Measurements from ENCODE around the gene ZFAND3. TPM values are rescaled to one million over a fixed set of nuclear protein-coding genes. Genes with fewer than 3 reads are reported as not detected.

The ZFAND3 gene
- total and polyA plus RNA-seq, 2 donors (not counting 1 experiment from before 2014, with no cell fraction given), result 13.5 to 58.3 TPM

DNA sequence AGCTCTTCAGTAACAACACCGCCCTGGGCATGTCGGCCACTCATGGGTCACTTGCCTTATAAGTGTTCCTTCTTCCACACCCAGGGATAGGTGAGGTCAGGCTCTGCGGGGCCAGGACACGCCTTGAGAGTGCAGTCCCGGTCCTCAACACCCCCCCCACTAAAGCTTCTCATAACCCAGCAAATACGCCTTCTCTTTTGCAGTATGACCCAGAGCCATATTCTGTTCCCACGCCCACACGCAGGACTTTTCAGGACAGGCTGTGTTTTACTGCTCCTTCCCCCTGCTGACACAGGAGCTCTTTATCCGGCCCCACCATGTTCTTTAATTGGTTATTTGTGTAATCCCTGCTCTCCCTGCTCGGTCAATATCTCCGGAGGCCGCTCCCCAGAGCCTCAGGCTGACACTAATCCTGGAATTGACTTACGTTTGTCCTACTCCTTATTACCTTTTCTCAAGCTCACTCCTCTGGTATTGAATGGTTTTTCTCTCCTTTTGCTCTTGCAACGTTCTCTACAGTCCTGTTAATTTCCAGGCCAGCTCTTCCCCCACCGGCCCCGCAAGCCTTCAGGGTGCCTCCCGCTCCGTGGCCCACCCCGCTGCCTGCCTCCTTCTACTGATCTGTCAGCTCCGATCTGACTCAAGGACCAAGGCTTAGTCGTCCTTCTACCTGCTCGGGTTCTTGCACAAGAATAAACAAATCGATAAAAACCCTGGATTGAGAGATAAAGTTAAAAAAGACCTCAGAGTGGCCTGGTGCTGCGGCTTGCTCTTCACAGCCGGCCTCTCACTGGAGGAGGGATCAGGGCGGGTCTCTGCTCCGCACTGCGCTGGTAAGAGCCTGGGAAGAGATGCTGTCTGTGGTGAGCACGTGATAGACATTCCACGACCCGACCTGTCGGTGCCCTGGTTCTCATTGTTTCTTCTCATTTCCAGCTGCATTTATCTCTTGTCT is 357.5 kb downstream of the ZFAND3 start:
- intact Hi-C loops (cut with micrococcal nuclease), result no loop called here
- Mint-ChIP-seq H3K4me1 (no peaks in the 10 kb centered on the region), H3K4me3 (no peak overlapping the region), H3K9me3 (ENCODE audit: insufficient read depth) (no peaks in the 10 kb centered on the region), H3K27me3 (no peaks in the 10 kb centered on the region), H3K27ac (no peak overlapping the region)
- no peaks in the 10 kb centered on the region for H4K20me1 ChIP-seq (ENCODE audit: control insufficient read depth, insufficient read depth, low read length, poor library complexity, severe bottlenecking)
- H3K4me2 ChIP-seq (replicated peaks; ENCODE audit: low read depth, low read length, poor library complexity, severe bottlenecking), result no peak overlapping the region
- CTCF ChIA-PET, result no interaction called here
- 95% methylated on average over 24 of the region's 32 CpGs for WGBS (ENCODE audit: insufficient coverage)
- H3K9ac ChIP-seq (ENCODE audit: low read length), result no peak overlapping the region
- no peaks in the 10 kb centered on the region for H3K79me2 ChIP-seq (ENCODE audit: control insufficient read depth, insufficient read depth, low read length)
- DNase-seq (no peak), ATAC-seq (ENCODE audit: low read depth) (no peak)
- H3K4me3 ChIP-seq (ENCODE audit: control extremely low read depth in 1 of 5, extremely low read depth in 1 of 5, insufficient read depth in 1 of 5, low read depth in 2 of 5, low read length in 4 of 5), result no peak overlapping the region
- TF ChIP-seq, protein P1, sequence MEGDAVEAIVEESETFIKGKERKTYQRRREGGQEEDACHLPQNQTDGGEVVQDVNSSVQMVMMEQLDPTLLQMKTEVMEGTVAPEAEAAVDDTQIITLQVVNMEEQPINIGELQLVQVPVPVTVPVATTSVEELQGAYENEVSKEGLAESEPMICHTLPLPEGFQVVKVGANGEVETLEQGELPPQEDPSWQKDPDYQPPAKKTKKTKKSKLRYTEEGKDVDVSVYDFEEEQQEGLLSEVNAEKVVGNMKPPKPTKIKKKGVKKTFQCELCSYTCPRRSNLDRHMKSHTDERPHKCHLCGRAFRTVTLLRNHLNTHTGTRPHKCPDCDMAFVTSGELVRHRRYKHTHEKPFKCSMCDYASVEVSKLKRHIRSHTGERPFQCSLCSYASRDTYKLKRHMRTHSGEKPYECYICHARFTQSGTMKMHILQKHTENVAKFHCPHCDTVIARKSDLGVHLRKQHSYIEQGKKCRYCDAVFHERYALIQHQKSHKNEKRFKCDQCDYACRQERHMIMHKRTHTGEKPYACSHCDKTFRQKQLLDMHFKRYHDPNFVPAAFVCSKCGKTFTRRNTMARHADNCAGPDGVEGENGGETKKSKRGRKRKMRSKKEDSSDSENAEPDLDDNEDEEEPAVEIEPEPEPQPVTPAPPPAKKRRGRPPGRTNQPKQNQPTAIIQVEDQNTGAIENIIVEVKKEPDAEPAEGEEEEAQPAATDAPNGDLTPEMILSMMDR (IDR thresholded peaks at IDR 0.05), result no peak
- TF ChIP-seq EZH2 (IDR thresholded peaks at IDR 0.05; ENCODE audit: borderline replicate concordance, insufficient read depth, low read depth, low read length, poor library complexity, severe bottlenecking), result no peak
- peaks cover 0 to 2% of the 10 kb centered on the region in 2 experiments for H3K36me3 ChIP-seq (replicated peaks in 1 of 2; ENCODE audit: control extremely low read depth in 1 of 2, control insufficient read depth in 1 of 2, extremely low read depth in 1 of 2, insufficient read depth in 2 of 2, low read length in 1 of 2)
- no peak overlapping the region for H2AFZ ChIP-seq (ENCODE audit: insufficient read depth, low read depth, low read length, poor library complexity, severe bottlenecking)
- POLR2A ChIA-PET, result no interaction called here
- H3K27me3 ChIP-seq (replicated peaks in 1 of 4; ENCODE audit: control extremely low read depth in 1 of 4, control insufficient read depth in 3 of 4, insufficient read depth in 4 of 4, low read length in 3 of 4), result no peaks in the 10 kb centered on the region
- H3K4me1 ChIP-seq (ENCODE audit: control insufficient read depth in 2 of 2, insufficient read depth in 2 of 2, low read length in 2 of 2), result no peaks in the 10 kb centered on the region
- H3K9me3 ChIP-seq (ENCODE audit: control extremely low read depth in 1 of 3, control insufficient read depth in 2 of 3, insufficient read depth in 1 of 3, low read length in 2 of 3), result no peaks in the 10 kb centered on the region
- no peak overlapping the region for H3K27ac ChIP-seq (ENCODE audit: low read length in 2 of 2)

DNA sequence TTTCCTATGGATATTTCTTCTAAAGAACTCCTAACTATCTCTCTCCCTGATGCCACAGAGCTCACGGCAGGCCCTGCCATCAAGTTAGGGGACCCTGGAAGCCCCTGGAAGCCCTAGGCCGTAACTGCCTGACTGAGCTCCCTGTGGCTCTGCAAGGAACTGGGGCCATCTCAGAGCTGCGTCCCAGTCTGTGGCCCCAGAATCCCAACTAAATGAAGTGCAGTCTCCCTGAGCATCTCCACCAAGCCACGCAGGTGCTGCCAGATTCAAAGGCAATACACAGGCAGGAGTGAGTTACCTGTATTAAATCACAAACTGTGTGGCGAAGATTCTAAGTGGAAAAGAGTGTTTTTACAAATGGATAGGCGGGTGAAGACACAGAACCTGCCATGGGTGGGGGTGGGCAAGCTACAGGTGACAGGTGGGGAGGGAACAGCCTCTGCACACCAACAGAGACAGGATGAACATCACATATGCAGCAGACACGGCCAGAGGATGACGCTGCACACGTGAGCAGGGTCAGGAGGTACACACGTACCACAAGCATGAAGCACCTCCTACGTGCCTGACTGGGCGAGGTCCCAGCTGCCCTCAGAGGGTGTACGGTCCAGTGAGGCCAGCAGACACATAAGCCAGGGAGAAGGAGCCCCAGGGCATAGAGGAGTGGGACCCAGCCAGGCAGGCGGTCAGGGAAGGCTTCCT is 358.5 kb downstream of the ZFAND3 start:
- no peaks in the 10 kb centered on the region for H3K27me3 ChIP-seq (replicated peaks in 1 of 4; ENCODE audit: control extremely low read depth in 1 of 4, control insufficient read depth in 3 of 4, insufficient read depth in 4 of 4, low read length in 3 of 4)
- Mint-ChIP-seq H3K27ac (no peak overlapping the region), H3K27me3 (no peaks in the 10 kb centered on the region), H3K9me3 (ENCODE audit: insufficient read depth) (no peaks in the 10 kb centered on the region), H3K4me3 (no peak overlapping the region), H3K4me1 (no peaks in the 10 kb centered on the region)
- WGBS (ENCODE audit: insufficient coverage), result 89% methylated on average over 12 of the region's 14 CpGs
- ChIA-PET CTCF (no interaction called here), POLR2A (no interaction called here)
- H3K4me1 ChIP-seq (ENCODE audit: control insufficient read depth in 2 of 2, insufficient read depth in 2 of 2, low read length in 2 of 2), result no peaks in the 10 kb centered on the region
- H4K20me1 ChIP-seq (ENCODE audit: control insufficient read depth, insufficient read depth, low read length, poor library complexity, severe bottlenecking), result no peaks in the 10 kb centered on the region
- H3K4me2 ChIP-seq (replicated peaks; ENCODE audit: low read depth, low read length, poor library complexity, severe bottlenecking), result no peak overlapping the region
- no peak overlapping the region for H2AFZ ChIP-seq (ENCODE audit: insufficient read depth, low read depth, low read length, poor library complexity, severe bottlenecking)
- DNase-seq, result no peak
- no peaks in the 10 kb centered on the region for H3K9me3 ChIP-seq (ENCODE audit: control extremely low read depth in 1 of 3, control insufficient read depth in 2 of 3, insufficient read depth in 1 of 3, low read length in 2 of 3)
- ATAC-seq (ENCODE audit: low read depth), result no peak
- H3K9ac ChIP-seq (ENCODE audit: low read length), result no peak overlapping the region
- intact Hi-C loops (cut with micrococcal nuclease), result no loop called here
- no peak overlapping the region for H3K27ac ChIP-seq (ENCODE audit: low read length in 2 of 2)
- H3K4me3 ChIP-seq (ENCODE audit: control extremely low read depth in 1 of 5, extremely low read depth in 1 of 5, insufficient read depth in 1 of 5, low read depth in 2 of 5, low read length in 4 of 5), result no peak overlapping the region
- TF ChIP-seq, protein P1 (IDR thresholded peaks at IDR 0.05), result no peak
- no peak for TF ChIP-seq EZH2 (IDR thresholded peaks at IDR 0.05; ENCODE audit: borderline replicate concordance, insufficient read depth, low read depth, low read length, poor library complexity, severe bottlenecking)
- H3K79me2 ChIP-seq (ENCODE audit: control insufficient read depth, insufficient read depth, low read length), result no peaks in the 10 kb centered on the region
- peaks cover 0 to 2% of the 10 kb centered on the region in 2 experiments for H3K36me3 ChIP-seq (replicated peaks in 1 of 2; ENCODE audit: control extremely low read depth in 1 of 2, control insufficient read depth in 1 of 2, extremely low read depth in 1 of 2, insufficient read depth in 2 of 2, low read length in 1 of 2)
